GM19463 (cell line): ENCODE measurements around the gene DOCK6.
"Not testable (repeated sequence)": the region's sequence is repeated elsewhere in the genome, so short reads cannot be mapped to it uniquely, and the experiment has no call there.

ENCODE experiments used
- ATAC-seq: cut with Tn5 transposase; IDR thresholded peaks from one replicate; pipeline ENCODE4 v1.9.1; 2021; ENCODE audit warnings: mild to moderate bottlenecking, moderate library complexity; ENCODE audit not compliant: unreplicated experiment

Gene DOCK6

DNA sequence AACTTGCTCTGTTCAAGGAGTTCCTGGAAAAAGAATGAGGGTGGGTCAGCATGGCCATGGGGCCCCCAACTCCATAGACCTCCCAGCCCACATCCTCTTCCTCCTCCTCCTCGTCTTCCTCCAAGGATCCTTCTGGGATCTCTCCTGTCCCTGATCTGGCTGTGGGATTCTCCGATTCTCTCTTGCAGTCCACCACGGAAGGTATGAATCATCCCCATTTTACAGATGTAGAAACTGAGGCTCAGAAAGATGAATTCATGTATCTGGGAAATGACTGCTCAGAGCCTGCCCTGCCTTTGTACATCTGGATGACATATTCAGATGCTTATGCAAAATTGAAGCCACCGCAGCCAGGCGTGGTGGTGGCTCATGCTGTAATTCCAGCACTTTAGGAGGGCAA lies 62.8 kb downstream of the DOCK6 start:
- no peak for ATAC-seq

DNA sequence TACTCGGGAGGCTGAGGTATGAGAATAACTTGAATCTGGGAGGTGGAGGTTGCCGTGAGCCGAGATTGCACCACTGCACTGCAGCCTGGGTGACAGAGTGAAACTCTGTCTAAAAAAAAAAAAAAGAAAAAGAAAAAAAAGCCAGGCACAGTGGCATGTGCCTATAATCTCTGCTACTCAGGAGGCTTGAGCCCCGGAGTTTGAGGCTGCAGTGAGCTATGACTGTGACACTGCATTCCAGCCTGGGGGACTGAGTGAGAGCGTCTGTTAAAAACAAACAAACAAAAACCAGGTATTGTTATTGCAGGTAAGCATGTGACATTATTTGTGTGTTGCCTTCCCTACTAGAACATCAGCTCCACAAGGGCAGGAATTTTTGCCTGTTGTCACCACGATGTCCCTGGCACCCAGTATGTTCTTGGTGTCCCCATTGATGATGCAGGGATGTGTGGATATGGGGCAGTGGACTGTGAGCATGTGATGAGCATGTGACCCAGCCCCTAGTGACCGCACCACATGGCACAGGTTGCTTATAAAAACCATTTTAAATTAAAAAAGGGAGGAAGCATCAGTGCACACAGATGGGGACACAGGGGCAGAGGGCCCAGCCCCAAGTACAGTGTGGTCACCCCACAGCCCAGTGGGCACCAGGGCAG lies 63.4 kb downstream of the DOCK6 start:
- no peak for ATAC-seq

DNA sequence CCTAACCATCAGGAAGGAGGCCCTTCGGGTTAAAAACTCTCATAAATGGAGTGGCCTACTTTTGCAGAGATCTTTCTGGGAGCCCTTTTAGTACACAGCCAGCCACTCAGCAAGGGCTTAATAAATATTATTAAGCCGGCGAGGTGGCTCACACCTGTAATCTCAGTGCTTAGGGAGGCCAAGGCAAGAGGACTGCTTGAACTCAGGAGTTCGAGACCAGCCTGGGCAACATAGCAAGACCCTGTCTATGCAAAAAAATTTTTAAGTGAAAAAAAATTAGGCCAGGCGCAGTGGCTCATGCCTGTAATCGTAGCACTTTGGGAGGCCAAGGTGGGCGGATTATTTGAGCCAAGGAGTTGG lies 64.2 kb downstream of the DOCK6 start:
- ATAC-seq, result no peak

- peak; percentile 78 for ATAC-seq
Observed at GRCh38 chr19:11197291-11198174, 64.8 kb downstream of the DOCK6 start, which contains the start of gene KANK2. TSS of gene KANK2 (minus strand) at chr19:11197545. CDS start at chr19:11194511, 3,034 bp downstream.

DNA sequence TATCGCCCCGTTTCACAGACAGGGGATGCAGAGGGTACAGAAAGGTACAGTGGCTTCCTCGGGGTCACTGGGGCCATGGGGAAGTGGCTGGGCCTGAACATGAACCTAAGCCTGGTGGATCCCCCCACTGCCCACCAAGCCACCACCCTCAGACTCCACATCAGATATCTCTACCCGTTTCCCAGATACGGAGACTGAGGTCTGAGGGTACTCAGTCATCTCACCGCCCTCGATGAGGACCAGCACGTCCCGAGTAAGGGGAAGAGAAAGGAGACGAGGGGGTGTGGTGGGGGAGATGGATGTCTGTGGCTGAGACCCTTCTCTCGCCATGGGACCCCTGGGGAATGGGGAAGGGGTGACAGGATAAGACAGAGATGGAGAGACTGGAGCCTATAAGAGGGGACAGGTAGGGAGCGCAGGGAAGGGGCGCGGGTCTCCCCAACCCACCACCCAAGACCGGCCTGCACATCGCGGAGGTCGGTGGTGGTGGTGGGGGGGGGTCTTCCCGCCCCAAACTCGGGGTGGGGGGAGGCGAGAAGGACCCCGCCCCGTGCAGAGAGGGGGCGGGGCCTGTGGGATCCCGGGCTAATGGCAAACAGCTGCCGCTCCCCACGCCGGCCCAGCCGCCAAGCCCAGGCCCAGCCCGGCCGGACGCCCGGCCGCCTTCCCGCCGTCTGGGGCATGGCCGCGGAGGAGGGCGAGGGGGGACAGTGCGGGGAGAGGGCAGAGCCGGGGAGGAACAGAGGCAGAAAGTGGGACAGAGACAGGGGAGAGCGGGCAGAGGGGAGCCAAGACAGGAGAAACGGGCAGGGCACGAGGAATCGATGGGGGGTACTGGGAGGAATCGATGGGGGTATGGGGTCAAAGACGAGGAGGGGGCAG lies 65.7 kb downstream of the DOCK6 start:
- no peak for ATAC-seq

DNA sequence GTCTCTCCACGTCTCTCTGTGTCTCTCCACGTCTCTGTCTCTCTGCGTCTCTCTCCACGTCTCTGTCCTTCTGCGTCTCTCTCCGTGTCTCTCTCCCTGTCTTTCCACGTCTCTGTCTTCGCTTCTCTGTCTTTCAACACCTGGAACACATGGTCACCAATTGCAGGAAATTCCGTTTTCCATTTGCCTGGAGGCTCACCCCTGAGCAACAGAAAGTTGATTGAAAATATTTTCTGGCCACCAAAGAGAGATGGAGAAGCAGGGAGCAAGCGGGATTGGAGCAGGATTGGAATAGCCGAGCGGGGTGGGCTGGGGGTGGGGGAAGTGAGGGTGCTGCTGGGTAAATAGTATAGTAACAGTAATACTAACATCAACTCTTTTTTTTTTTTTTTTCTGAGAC lies 66.6 kb downstream of the DOCK6 start:
- no peak for ATAC-seq

DNA sequence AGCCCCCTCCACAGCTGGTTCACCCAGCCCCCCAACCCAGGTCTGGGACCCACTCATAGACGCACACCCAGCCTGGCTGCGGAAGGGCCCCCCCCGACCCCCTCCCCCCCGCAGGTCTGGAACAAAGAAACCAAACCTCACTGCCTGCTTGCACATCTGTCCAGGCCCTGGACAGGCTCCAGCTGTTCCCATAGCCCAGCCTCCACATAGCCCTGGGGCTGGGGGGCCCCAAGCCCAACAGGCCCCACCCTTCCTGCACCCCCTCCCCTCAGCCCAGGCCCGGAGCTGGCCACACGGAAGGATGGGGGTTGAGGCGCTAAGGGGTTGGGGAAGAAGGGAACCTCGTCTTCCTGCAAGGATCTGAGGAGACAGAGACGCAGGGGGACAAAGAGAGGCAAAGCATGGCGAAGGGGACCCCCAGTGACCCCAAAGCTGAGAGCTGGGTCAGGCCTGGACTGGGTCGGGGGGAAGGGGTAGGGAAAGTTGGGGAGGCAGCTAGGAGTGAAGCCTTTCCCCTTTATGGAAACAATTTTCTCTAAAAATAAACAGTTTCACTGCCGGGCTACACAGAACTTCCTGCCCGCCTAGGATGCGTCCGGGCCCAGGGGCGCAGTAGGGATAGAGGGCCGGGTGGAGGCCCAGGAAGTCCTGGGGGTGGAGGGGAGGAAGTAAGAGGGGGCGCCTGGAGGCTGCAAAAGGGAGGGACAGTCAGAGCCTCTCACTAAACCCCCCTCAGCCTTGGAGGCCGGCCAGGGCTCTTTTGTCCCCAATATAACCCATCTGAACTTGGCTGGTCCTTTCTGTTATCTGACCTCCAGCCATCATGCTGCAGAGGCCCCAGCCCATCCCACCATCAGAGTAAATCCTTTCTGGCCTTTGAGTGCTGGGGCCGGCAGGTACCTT lies 67.4 kb downstream of the DOCK6 start:
- ATAC-seq, result no peak

- ATAC-seq, result no peak
Observed at GRCh38 chr19:11194173-11194572, 68.2 kb downstream of the DOCK6 start.

- no peak for ATAC-seq
Observed at GRCh38 chr19:11192957-11193939, 69.1 kb downstream of the DOCK6 start.

DNA sequence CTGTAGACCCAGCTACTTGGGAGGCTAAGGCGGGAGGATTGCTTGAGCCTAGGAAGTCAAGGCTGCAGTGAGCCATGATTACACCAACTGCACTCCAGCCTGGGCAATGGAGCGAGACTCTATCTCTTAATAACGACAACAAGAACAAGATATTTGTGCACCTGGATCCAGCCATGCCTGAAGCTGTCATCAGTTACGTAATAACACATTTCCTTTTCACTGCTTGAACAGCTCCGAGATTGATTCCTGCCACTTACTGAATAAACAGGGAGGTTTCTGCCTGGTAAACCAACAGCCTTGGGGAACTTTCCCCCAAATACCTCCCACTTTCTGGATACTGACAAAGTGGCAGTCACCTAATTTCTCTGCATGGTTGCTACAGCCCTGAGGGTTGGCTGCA lies 70.4 kb downstream of the DOCK6 start:
- no peak for ATAC-seq

DNA sequence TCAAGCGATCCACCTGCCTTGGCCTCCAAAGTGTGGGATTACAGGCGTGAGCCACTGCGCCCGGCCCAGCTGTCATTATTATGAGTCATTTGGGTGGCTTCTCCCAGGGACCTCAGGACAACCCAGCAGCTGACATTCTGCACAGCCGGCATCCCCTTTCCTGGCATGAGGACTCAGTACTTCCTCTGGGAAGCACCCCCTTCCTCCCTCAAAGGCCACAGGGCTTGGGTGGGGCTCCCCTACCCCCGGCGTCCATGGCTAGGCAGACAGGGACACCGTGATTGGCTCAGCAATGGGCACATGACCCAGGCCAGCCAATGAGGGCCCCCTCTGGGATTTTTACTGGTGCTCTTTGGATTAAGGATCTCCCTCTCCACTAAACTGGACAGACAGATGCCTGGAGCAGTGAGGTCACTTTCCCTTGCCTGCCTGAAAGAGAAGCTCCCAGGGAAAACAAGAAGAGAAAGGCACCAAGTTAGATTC lies 71.0 kb downstream of the DOCK6 start:
- no peak for ATAC-seq

DNA sequence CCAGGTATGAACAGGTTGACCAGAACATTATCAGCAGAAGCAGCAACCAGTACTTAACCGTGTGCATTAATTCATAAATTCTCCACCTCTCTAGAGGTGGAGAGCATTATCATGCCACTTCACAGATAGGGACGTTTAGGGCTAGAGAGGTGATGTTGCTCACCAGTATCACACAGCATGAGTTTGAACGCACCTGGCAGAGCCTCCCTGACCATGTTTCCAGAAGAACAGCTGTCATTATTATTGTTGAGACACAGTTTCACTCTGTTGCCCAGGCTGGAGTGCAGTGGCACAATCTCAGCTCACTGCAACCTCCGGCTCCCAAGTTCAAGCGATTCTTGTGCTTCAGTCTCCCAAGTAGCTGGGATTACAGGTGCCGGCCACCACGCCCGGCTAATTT lies 71.8 kb downstream of the DOCK6 start:
- ATAC-seq, result no peak

- ATAC-seq, result no peak
Observed at GRCh38 chr19:11187441-11187840, 74.9 kb downstream of the DOCK6 start.

GRCh38 chr19:11182994-11183393 lies 79.3 kb downstream of the DOCK6 start:
- ATAC-seq, result no peak

DNA sequence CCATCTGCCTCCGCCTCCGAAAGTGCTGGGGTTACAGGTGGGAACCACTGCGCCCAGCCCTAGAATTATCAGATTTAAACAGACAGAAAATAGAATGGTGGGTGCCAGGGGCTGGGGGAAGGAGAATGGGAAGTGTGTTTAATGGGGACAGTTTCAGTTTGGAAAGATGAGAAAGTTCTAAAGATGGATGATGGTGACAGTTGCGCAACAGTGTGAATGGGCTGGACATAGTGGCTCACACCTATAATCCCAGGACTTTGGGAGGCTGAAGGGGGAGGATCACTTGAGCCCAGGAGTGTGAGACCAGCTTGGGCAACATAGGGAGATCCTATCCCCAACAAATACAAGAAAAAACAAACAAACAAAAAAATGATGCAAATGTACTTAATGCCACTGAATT lies 80.8 kb downstream of the DOCK6 start:
- no peak for ATAC-seq

- ATAC-seq, result not testable (repeated sequence)
Observed at GRCh38 chr19:11180975-11181374, 81.3 kb downstream of the DOCK6 start.

GRCh38 chr19:11180346-11180745 lies 82.0 kb downstream of the DOCK6 start:
- ATAC-seq, result no peak

DNA sequence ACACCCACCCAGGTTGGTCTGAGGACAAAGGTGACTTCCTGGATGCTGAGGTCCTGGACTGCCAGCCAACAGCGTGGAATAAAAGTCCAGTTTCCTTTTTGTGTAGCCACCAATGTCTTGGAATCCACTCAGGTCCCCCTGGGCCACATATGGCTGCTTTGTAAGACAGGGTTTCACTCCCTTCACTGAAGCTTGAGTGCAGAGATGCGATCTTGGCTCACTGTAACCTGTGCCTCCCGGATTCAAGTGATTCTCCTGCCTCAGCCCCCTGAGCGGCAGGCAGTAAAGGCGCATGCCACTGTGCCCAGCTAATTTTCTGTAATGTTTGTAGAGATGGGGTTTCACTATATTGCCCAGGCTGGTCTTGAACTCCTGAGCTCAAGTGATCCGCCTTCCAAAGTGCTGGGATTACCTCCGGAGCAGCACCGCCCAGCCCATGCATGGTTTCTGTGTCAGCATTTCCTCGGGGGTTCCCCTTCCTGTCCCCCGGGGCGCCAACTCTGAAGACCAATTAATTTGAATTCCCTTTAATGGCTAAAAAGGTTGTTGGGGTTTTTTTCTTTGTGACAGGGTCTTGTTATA lies 82.5 kb downstream of the DOCK6 start:
- ATAC-seq, result no peak

DNA sequence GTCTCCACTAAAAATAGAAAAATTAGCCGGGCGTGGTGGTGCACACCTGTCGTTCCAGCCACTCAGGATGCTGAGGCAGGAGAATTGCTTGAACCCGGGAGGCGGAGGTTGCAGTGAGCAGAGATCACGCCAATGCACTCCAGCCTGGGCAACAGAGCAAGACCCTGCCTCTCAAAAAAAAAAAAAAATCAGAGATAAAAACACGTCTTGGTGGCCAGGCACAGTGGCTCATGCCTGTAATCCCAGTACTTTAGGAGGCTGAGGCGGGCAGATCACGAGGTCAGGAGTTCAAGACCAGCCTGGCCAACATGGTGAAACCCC lies 83.2 kb downstream of the DOCK6 start:
- ATAC-seq, result not testable (repeated sequence)
